Neural cell (in vitro differentiated cells): Measurements from ENCODE around the gene SYTL5. TPM values are rescaled to one million over a fixed set of nuclear protein-coding genes. Genes with fewer than 3 reads are reported as not detected.

Experiments
- H2AFZ ChIP-seq: fragments of 200-600, 300-800 bp; sonication (generic), shearing (Covaris generic); 2 replicates; pipeline ENCODE4 v1.6.0; 2014; ENCODE audit warnings: low read depth, mild to moderate bottlenecking, antibody characterized with exemption, low read length, moderate library complexity
- H3F3A ChIP-seq: fragments of 200-600 bp; shearing (Covaris generic); 2 replicates; pipeline ENCODE4 v1.6.1; 2016; ENCODE audit warnings: mild to moderate bottlenecking, moderate library complexity, mixed read lengths, antibody characterized with exemption, low read length; ENCODE audit not compliant: insufficient read depth, poor library complexity, severe bottlenecking
- H3K27ac ChIP-seq: fragments of 200-600, 300-800 bp; sonication (generic), shearing (Covaris generic); 2 replicates; pipeline ENCODE4 v1.5.1; 2014; ENCODE audit warnings: mild to moderate bottlenecking, low read length, moderate library complexity
- H3K27me3 ChIP-seq: fragments of 300-800, 200-600 bp; sonication (generic), shearing (Covaris generic); 2 replicates; pipeline ENCODE4 v1.6.0; 2014; ENCODE audit warnings: mild to moderate bottlenecking, low read depth, low read length, moderate library complexity; ENCODE audit not compliant: insufficient read depth
- H3K36me3 ChIP-seq: fragments of 300-800, 200-600 bp; sonication (generic), shearing (Covaris generic); 2 replicates; pipeline ENCODE4 v1.5.1; 2014; ENCODE audit warnings: mild to moderate bottlenecking, antibody characterized with exemption, low read length, moderate library complexity; ENCODE audit not compliant: insufficient read depth
- H3K4me2 ChIP-seq: fragments of 300-800, 200-600 bp; sonication (generic), shearing (Covaris generic); 2 replicates; pipeline ENCODE4 v1.6.0; 2014; ENCODE audit warnings: mild to moderate bottlenecking, low read length
- H3K4me3 ChIP-seq: fragments of 300-800, 200-600 bp; sonication (generic), shearing (Covaris generic); 2 replicates; pipeline ENCODE4 v1.5.1; 2014; ENCODE audit warnings: mild to moderate bottlenecking, low read length, moderate library complexity
- H3K79me2 ChIP-seq: fragments of 200-600 bp; shearing (Covaris generic); replicated peaks from 2 replicates; pipeline ENCODE4 v1.6.0; 2014; ENCODE audit warnings: mild to moderate bottlenecking, low read length, moderate library complexity; ENCODE audit not compliant: insufficient read depth
- H3K9ac ChIP-seq: fragments of 300-800, 200-600 bp; sonication (generic), shearing (Covaris generic); 2 replicates; pipeline ENCODE4 v1.6.1; 2016; ENCODE audit warnings: mild to moderate bottlenecking, low read length, mixed read lengths
- H3K9me2 ChIP-seq: fragments of 200-600 bp; shearing (Covaris generic); 2 replicates; pipeline ENCODE4 v1.6.1; 2016; ENCODE audit warnings: mild to moderate bottlenecking, low read length, mixed read lengths; ENCODE audit not compliant: insufficient read depth
- H3K9me3 ChIP-seq: fragments of 200-600, 300-800 bp; sonication (generic), shearing (Covaris generic); 2 replicates; pipeline ENCODE4 v1.6.1; 2016; ENCODE audit warnings: mild to moderate bottlenecking, mixed run types, low read length, moderate library complexity, mixed read lengths
- H4K20me1 ChIP-seq: fragments of 200-600 bp; shearing (Covaris generic); 2 replicates; pipeline ENCODE4 v1.6.1; 2016; ENCODE audit warnings: mild to moderate bottlenecking, mixed run types; ENCODE audit not compliant: insufficient read depth
- EP300 ChIP-seq: fragments of 450-650 bp; conservative IDR thresholded peaks from 2 replicates; pipeline ENCODE4 v1.6.1; 2014; ENCODE audit warnings: antibody characterized with exemption, mild to moderate bottlenecking, moderate library complexity; ENCODE audit not compliant: poor library complexity, severe bottlenecking
- EZH2 ChIP-seq: fragments of 200-600, 300-800 bp; shearing (Covaris generic), sonication (generic); IDR thresholded peaks from 2 replicates; pipeline ENCODE4 v1.6.1; 2014; ENCODE audit warnings: antibody characterized with exemption, low read length, borderline replicate concordance, mild to moderate bottlenecking; ENCODE audit not compliant: insufficient read depth, poor library complexity, severe bottlenecking
- MXI1 ChIP-seq: fragments of 450-650 bp; conservative IDR thresholded peaks from 2 replicates; pipeline ENCODE4 v1.6.1; 2014; ENCODE audit warnings: antibody characterized with exemption, mild to moderate bottlenecking; ENCODE audit not compliant: poor library complexity, severe bottlenecking
- POLR2AphosphoS5 ChIP-seq: IDR thresholded peaks from 2 replicates; pipeline ENCODE4 v1.6.1; 2012
- RAD21 ChIP-seq: fragments of 450-650 bp; conservative IDR thresholded peaks from 2 replicates; pipeline ENCODE4 v1.6.1; 2014; ENCODE audit warnings: antibody characterized with exemption, mild to moderate bottlenecking, moderate library complexity
- SMC3 ChIP-seq: fragments of 450-650 bp; conservative IDR thresholded peaks from 2 replicates; pipeline ENCODE4 v1.6.1; 2014; ENCODE audit warnings: antibody characterized with exemption, mild to moderate bottlenecking, moderate library complexity; ENCODE audit not compliant: poor library complexity
- TAF1 ChIP-seq: IDR thresholded peaks from 2 replicates; pipeline ENCODE4 v1.6.1; 2012; ENCODE audit warnings: low read depth
- polyA plus RNA-seq: library from polyadenylated mRNA; depleted of rRNA; stranded (reverse); fragments of >200 nt; gene quantifications from 2 replicates; pipeline ENCODE4 v1.2.3, GENCODE V29; 2014
- TF ChIP-seq, protein P1 (sequence below): IDR thresholded peaks from 2 replicates; pipeline ENCODE4 v1.6.1; 2012; ENCODE audit warnings: borderline replicate concordance
- TF ChIP-seq, protein P2 (sequence below): fragments of 450-650 bp; IDR thresholded peaks from 2 replicates; pipeline ENCODE4 v1.5.1; 2014; ENCODE audit warnings: antibody characterized with exemption, mild to moderate bottlenecking, moderate library complexity; ENCODE audit not compliant: poor library complexity, severe bottlenecking

SYTL5 gene
- polyA plus RNA-seq, 1 donor from 2014 or later = 1.0 TPM

DNA sequence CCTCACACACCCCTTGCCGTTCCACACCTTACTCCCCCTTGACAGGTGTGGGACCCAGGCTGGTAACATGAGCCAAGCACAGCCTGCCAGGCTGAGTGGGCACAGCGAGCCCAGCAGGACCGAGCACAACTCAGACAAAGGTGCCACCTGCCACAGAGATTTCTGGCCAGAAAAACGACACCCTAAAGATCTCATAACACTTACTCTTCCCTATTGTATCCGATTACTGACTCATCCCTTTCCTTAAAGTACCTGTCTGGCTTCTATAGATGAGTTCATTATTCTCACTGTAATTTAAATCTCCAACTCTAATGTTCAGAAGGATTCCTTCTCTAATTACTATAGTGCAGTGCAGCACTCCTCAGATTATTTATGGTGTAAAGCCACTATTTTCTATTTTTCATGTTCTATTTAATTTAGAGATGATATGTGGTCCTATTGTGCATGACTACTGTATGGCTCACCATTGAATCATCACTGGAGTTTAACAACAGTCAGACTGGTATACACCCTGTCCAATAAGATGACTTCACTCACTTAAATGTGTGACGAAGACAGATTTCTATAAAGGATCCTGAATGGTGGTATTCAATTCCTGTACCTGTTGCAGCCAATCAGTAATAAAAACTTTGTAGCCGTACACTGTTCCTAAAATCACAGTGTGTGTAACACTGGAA lies 7.6 kb upstream of the SYTL5 start:
- Histone ChIP-seq H2AFZ (no peak overlapping the region), H3K9ac (no peak overlapping the region), H3K27ac (no peak overlapping the region), H3K9me2 (no peaks in the 10 kb centered on the region), H3K79me2 (no peaks in the 10 kb centered on the region), H3K36me3 (no peaks in the 10 kb centered on the region), H3K4me3 (no peak overlapping the region), H3K9me3 (no peaks in the 10 kb centered on the region), H4K20me1 (no peaks in the 10 kb centered on the region), H3K4me2 (no peak overlapping the region), H3K27me3 (no peaks in the 10 kb centered on the region), H3F3A (no peaks in the 10 kb centered on the region)
- no peak for TF ChIP-seq EP300
- TF ChIP-seq, protein P1, sequence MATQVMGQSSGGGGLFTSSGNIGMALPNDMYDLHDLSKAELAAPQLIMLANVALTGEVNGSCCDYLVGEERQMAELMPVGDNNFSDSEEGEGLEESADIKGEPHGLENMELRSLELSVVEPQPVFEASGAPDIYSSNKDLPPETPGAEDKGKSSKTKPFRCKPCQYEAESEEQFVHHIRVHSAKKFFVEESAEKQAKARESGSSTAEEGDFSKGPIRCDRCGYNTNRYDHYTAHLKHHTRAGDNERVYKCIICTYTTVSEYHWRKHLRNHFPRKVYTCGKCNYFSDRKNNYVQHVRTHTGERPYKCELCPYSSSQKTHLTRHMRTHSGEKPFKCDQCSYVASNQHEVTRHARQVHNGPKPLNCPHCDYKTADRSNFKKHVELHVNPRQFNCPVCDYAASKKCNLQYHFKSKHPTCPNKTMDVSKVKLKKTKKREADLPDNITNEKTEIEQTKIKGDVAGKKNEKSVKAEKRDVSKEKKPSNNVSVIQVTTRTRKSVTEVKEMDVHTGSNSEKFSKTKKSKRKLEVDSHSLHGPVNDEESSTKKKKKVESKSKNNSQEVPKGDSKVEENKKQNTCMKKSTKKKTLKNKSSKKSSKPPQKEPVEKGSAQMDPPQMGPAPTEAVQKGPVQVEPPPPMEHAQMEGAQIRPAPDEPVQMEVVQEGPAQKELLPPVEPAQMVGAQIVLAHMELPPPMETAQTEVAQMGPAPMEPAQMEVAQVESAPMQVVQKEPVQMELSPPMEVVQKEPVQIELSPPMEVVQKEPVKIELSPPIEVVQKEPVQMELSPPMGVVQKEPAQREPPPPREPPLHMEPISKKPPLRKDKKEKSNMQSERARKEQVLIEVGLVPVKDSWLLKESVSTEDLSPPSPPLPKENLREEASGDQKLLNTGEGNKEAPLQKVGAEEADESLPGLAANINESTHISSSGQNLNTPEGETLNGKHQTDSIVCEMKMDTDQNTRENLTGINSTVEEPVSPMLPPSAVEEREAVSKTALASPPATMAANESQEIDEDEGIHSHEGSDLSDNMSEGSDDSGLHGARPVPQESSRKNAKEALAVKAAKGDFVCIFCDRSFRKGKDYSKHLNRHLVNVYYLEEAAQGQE = no peak
- TF ChIP-seq RAD21 = no peak
- TF ChIP-seq MXI1 = no peak
- TF ChIP-seq POLR2AphosphoS5 = no peak

DNA sequence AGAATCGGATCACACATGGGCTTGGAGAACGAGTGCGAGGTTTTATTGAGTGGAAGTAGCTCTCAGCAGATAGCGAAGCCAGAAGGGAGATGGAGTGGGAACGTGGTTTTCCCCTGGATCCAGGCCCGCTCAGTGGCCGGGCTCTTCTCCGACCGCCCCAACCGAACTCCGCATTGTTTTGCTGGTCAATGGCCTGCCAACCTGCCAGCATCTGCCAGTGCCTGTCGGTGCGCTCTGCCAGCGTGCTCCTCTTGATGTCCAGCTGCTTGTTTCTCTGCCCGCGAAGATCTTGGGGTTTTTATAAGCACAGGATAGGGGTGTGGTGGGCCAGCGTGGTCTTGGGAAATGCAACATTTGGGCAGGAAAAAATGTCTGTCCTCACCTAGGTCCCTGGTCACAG lies 5.6 kb upstream of the SYTL5 start:
- TF ChIP-seq TAF1 (no peak), EZH2 (no peak), RAD21 (no peak), MXI1 (no peak), EP300 (no peak), POLR2AphosphoS5 (no peak), SMC3 (no peak)
- TF ChIP-seq, protein P2, sequence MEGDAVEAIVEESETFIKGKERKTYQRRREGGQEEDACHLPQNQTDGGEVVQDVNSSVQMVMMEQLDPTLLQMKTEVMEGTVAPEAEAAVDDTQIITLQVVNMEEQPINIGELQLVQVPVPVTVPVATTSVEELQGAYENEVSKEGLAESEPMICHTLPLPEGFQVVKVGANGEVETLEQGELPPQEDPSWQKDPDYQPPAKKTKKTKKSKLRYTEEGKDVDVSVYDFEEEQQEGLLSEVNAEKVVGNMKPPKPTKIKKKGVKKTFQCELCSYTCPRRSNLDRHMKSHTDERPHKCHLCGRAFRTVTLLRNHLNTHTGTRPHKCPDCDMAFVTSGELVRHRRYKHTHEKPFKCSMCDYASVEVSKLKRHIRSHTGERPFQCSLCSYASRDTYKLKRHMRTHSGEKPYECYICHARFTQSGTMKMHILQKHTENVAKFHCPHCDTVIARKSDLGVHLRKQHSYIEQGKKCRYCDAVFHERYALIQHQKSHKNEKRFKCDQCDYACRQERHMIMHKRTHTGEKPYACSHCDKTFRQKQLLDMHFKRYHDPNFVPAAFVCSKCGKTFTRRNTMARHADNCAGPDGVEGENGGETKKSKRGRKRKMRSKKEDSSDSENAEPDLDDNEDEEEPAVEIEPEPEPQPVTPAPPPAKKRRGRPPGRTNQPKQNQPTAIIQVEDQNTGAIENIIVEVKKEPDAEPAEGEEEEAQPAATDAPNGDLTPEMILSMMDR = no peak
- TF ChIP-seq, protein P1 = no peak
- H3K27ac ChIP-seq = no peak overlapping the region
- H2AFZ ChIP-seq = no peak overlapping the region
- H3K4me3 ChIP-seq = no peak overlapping the region
- no peaks in the 10 kb centered on the region for H3F3A ChIP-seq
- H3K36me3 ChIP-seq = no peaks in the 10 kb centered on the region
- no peaks in the 10 kb centered on the region for H3K9me3 ChIP-seq
- no peaks in the 10 kb centered on the region for H3K27me3 ChIP-seq
- H3K79me2 ChIP-seq = no peaks in the 10 kb centered on the region
- no peak overlapping the region for H3K9ac ChIP-seq
- H4K20me1 ChIP-seq = no peaks in the 10 kb centered on the region
- no peaks in the 10 kb centered on the region for H3K9me2 ChIP-seq
- H3K4me2 ChIP-seq = no peak overlapping the region
